HepG2 (cell line): ENCODE measurements around the gene ASIC3. TPM values are rescaled to one million over a fixed set of nuclear protein-coding genes. Genes with fewer than 3 reads are reported as not detected.

ENCODE experiments used
- BORCS8-MEF2B ChIP-seq: sonication (generic); formaldehyde crosslinking; IDR thresholded peaks from 2 replicates; pipeline ENCODE4 v1.8.0; 2022; ENCODE audit warnings: mild to moderate bottlenecking, missing genetic modification reagents
- GABPA ChIP-seq, 2 experiments: IDR thresholded peaks; 2 replicates each; pipeline ENCODE4 v1.6.1; 2011 to 2016; ENCODE audit warnings: low read depth in 2 of 2, low read length in 1 of 2, missing biosample characterization in 1 of 2, missing genetic modification characterization in 1 of 2
- GABPB1 ChIP-seq: IDR thresholded peaks from 2 replicates; pipeline ENCODE4 v1.6.1; 2016; ENCODE audit warnings: mild to moderate bottlenecking, missing genetic modification reagents, moderate library complexity, missing compliant biosample characterization
- HCFC1 ChIP-seq: fragments of 150-350 bp; IDR thresholded peaks from 2 replicates; pipeline ENCODE4 v1.6.1; 2014; ENCODE audit warnings: low read depth, low read length
- HNRNPK ChIP-seq: fragments of 200-400 bp; formaldehyde crosslinking; IDR thresholded peaks from 2 replicates; pipeline ENCODE4 v1.6.1; 2018; ENCODE audit warnings: low read length, low read depth, moderate library complexity, mild to moderate bottlenecking; ENCODE audit not compliant: poor library complexity, severe bottlenecking
- KAT7 ChIP-seq: IDR thresholded peaks from 2 replicates; pipeline ENCODE4 v1.6.1; 2018; ENCODE audit warnings: borderline replicate concordance, missing compliant biosample characterization
- KDM2A ChIP-seq: sonication (generic); formaldehyde crosslinking; IDR thresholded peaks from 2 replicates; pipeline ENCODE4 v1.4.0; 2020; ENCODE audit warnings: low read depth, missing genetic modification reagents, borderline replicate concordance
- KDM5A ChIP-seq: fragments of 200-600 bp; sonication (generic); IDR thresholded peaks from 2 replicates; pipeline ENCODE4 v1.7.0; 2018; ENCODE audit warnings: antibody characterized with exemption, mild to moderate bottlenecking, low read length, borderline replicate concordance
- KDM5B ChIP-seq: sonication (generic); formaldehyde crosslinking; IDR thresholded peaks from 2 replicates; pipeline ENCODE4 v1.4.0; 2020; ENCODE audit warnings: missing genetic modification reagents, mild to moderate bottlenecking, borderline replicate concordance
- KMT2A ChIP-seq: sonication (generic); formaldehyde crosslinking; IDR thresholded peaks from 2 replicates; pipeline ENCODE4 v1.4.0; 2020; ENCODE audit warnings: missing genetic modification reagents
- MAZ ChIP-seq, 2 experiments: sonication (generic) in 1 of 2; formaldehyde crosslinking in 1 of 2; IDR thresholded peaks; 2 replicates each; pipeline versions ENCODE4 v1.5.0 to v1.6.1; 2012 to 2020; ENCODE audit warnings: low read depth in 2 of 2, mild to moderate bottlenecking in 2 of 2, borderline replicate concordance in 1 of 2, improper control_type of control experiment in 1 of 2, low read length in 1 of 2, missing genetic modification reagents in 1 of 2, moderate library complexity in 1 of 2
- MTF1 ChIP-seq: sonication (generic); formaldehyde crosslinking; IDR thresholded peaks from 2 replicates; pipeline ENCODE4 v1.5.0; 2020; ENCODE audit warnings: missing genetic modification reagents
- MYC ChIP-seq: sonication (generic); formaldehyde crosslinking; IDR thresholded peaks from 2 replicates; pipeline ENCODE4 v1.9.0; 2021; ENCODE audit warnings: missing genetic modification reagents, borderline replicate concordance
- NFIC ChIP-seq: IDR thresholded peaks from 2 replicates; pipeline ENCODE4 v1.6.1; 2012; ENCODE audit warnings: mild to moderate bottlenecking, low read length, inconsistent platforms
- POLR2AphosphoS5 ChIP-seq: IDR thresholded peaks from 2 replicates; pipeline ENCODE4 v1.6.1; 2012; ENCODE audit warnings: low read depth, low read length
- RBM39 ChIP-seq: fragments of 200-400 bp; formaldehyde crosslinking; IDR thresholded peaks from one replicate; pipeline ENCODE4 v1.6.1; 2018; ENCODE audit warnings: antibody characterized with exemption, mild to moderate bottlenecking, low read depth, low read length; ENCODE audit not compliant: poor library complexity, severe bottlenecking
- RORA ChIP-seq: sonication (generic); formaldehyde crosslinking; IDR thresholded peaks from 2 replicates; pipeline ENCODE4 v1.5.0; 2020; ENCODE audit warnings: mild to moderate bottlenecking, missing genetic modification reagents, moderate library complexity
- SALL1 ChIP-seq: sonication (generic); formaldehyde crosslinking; IDR thresholded peaks from 2 replicates; pipeline ENCODE4 v1.8.0; 2022; ENCODE audit warnings: mild to moderate bottlenecking, missing genetic modification reagents
- STAG1 ChIP-seq: sonication (generic); formaldehyde crosslinking; IDR thresholded peaks from 2 replicates; pipeline ENCODE4 v1.4.0; 2020; ENCODE audit warnings: missing genetic modification reagents
- ZNF703 ChIP-seq: sonication (generic); formaldehyde crosslinking; IDR thresholded peaks from 2 replicates; pipeline ENCODE4 v1.5.1; 2020; ENCODE audit warnings: missing genetic modification reagents, mild to moderate bottlenecking, moderate library complexity, borderline replicate concordance
- ZNF770 ChIP-seq: sonication (generic); formaldehyde crosslinking; IDR thresholded peaks from 2 replicates; pipeline ENCODE4 v1.5.0; 2020; ENCODE audit warnings: mild to moderate bottlenecking, missing genetic modification reagents
- ZNF83 ChIP-seq: sonication (generic); formaldehyde crosslinking; IDR thresholded peaks from 2 replicates; pipeline ENCODE4 v1.4.0; 2020; ENCODE audit warnings: missing genetic modification reagents, mild to moderate bottlenecking, borderline replicate concordance
- polyA plus RNA-seq, 8 experiments: library from polyadenylated mRNA; depleted of rRNA in 3 of 8; stranded (reverse) in 7 of 8; unstranded in 1 of 8; fragments of >200 nt; fragmentation: Illumina TruSeq in 4 of 8; extraction: Trizol in 4 of 8; gene quantifications; 2 replicates each; pipeline versions ENCODE4 v1.2.1 to v1.2.3, GENCODE V29; 2011 to 2016; ENCODE audit warnings: low read depth in 4 of 8, missing spikeins in 1 of 8, mixed read lengths in 1 of 8; ENCODE audit not compliant: insufficient read depth in 1 of 8
- total RNA-seq, 5 experiments: library from RNA; depleted of rRNA; stranded (reverse); fragments of >200 nt; fragmentation: Illumina TruSeq; extraction: Trizol; gene quantifications; 2 replicates each; pipeline ENCODE4 v1.2.3, GENCODE V29; 2016; ENCODE audit warnings: low read depth in 1 of 5
- TF ChIP-seq, protein P1 (sequence below): sonication (generic); formaldehyde crosslinking; IDR thresholded peaks from 2 replicates; pipeline ENCODE4 v1.4.0; 2020; ENCODE audit warnings: missing genetic modification reagents
- TF ChIP-seq, protein P2 (sequence below): sonication (generic); formaldehyde crosslinking; IDR thresholded peaks from 2 replicates; pipeline ENCODE4 v1.5.1; 2020; ENCODE audit warnings: missing genetic modification reagents, mild to moderate bottlenecking, borderline replicate concordance

The ASIC3 gene
- total and polyA plus RNA-seq, 2 of the 13 experiments (the other 11 are each of a cell fraction or from before 2014, with no cell fraction given): 0.51 TPM; not detected in 1

GRCh38 chr7:151059367-151060112, 11.2 kb downstream of the ASIC3 start, which contains the start of gene SLC4A2 (continued):
- no peak for TF ChIP-seq MTF1 (CRISPR knock-in tag)
- peak; percentile 64 for TF ChIP-seq HNRNPK
- peak; percentile 55; the same call in 1 of the 2 replicates for TF ChIP-seq KAT7 (CRISPR knock-in tag)
- peak; percentile 8; the same call in 1 of the 2 replicates for TF ChIP-seq MYC
- TF ChIP-seq GABPA (IDR thresholded peaks at IDR 0.05; ENCODE audit: low read depth, low read length): no peak
- no peak for TF ChIP-seq GABPA (CRISPR knock-in tag; IDR thresholded peaks at IDR 0.05; ENCODE audit: low read depth)
- peak; percentile 45; the same call in 1 of the 2 replicates for TF ChIP-seq GABPB1
- peak; percentile 90; the same call in 1 of the 2 replicates for TF ChIP-seq MAZ (IDR thresholded peaks at IDR 0.05; ENCODE audit: borderline replicate concordance, low read depth, low read length)
- peak; percentile 94 for TF ChIP-seq MAZ (CRISPR knock-in tag; IDR thresholded peaks at IDR 0.05; ENCODE audit: low read depth)
- TF ChIP-seq RBM39: peak; percentile 19
- TF ChIP-seq HCFC1: no peak
- TF ChIP-seq KDM5B (CRISPR knock-in tag): 0 out of 2 replicates have a peak, but pooled peaks have one; percentile 13
- no peak for TF ChIP-seq ZNF703 (CRISPR knock-in tag)
- no peak for TF ChIP-seq STAG1 (CRISPR knock-in tag)
- TF ChIP-seq KDM5A: peak; percentile 27; the same call in 1 of the 2 replicates
- TF ChIP-seq KDM2A (CRISPR knock-in tag): peak; percentile 43; the same call in 1 of the 2 replicates
- TF ChIP-seq ZNF83 (CRISPR knock-in tag): peak; percentile 32; the same call in 1 of the 2 replicates
- TF ChIP-seq BORCS8-MEF2B (CRISPR knock-in tag): 0 out of 2 replicates have a peak, but pooled peaks have one; percentile 18
- TF ChIP-seq, protein P1, sequence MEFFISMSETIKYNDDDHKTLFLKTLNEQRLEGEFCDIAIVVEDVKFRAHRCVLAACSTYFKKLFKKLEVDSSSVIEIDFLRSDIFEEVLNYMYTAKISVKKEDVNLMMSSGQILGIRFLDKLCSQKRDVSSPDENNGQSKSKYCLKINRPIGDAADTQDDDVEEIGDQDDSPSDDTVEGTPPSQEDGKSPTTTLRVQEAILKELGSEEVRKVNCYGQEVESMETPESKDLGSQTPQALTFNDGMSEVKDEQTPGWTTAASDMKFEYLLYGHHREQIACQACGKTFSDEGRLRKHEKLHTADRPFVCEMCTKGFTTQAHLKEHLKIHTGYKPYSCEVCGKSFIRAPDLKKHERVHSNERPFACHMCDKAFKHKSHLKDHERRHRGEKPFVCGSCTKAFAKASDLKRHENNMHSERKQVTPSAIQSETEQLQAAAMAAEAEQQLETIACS (CRISPR knock-in tag): peak; percentile 94
- no peak for TF ChIP-seq RORA (CRISPR knock-in tag)
- TF ChIP-seq POLR2AphosphoS5: peak; percentile 56
- TF ChIP-seq SALL1 (CRISPR knock-in tag): peak; percentile 46
- TF ChIP-seq NFIC: no peak
- TF ChIP-seq ZNF770 (CRISPR knock-in tag): 0 out of 2 replicates have a peak, but pooled peaks have one; percentile 3
- no peak for TF ChIP-seq KMT2A (CRISPR knock-in tag)
- TF ChIP-seq, protein P2, sequence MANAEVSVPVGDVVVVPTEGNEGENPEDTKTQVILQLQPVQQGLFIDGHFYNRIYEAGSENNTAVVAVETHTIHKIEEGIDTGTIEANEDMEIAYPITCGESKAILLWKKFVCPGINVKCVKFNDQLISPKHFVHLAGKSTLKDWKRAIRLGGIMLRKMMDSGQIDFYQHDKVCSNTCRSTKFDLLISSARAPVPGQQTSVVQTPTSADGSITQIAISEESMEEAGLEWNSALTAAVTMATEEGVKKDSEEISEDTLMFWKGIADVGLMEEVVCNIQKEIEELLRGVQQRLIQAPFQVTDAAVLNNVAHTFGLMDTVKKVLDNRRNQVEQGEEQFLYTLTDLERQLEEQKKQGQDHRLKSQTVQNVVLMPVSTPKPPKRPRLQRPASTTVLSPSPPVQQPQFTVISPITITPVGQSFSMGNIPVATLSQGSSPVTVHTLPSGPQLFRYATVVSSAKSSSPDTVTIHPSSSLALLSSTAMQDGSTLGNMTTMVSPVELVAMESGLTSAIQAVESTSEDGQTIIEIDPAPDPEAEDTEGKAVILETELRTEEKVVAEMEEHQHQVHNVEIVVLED (CRISPR knock-in tag): peak; percentile 77
